SK-N-MC (cell line): Measurements from ENCODE around the gene IRS1.
"Not testable (repeated sequence)": the region's sequence is repeated elsewhere in the genome, so short reads cannot be mapped to it uniquely, and the experiment has no call there.

Experiments used
- DNase-seq: peaks from one replicate; pipeline ENCODE4 v3.0.0-alpha.2; 2011; ENCODE audit warnings: low read depth, low spot score
- H3K27ac ChIP-seq: fragments of 200-600 bp; sonication (generic); 2 replicates; pipeline ENCODE4 v1.5.1; 2016; ENCODE audit warnings: mixed run types
- H3K36me3 ChIP-seq: fragments of 200-600 bp; sonication (generic); 2 replicates; pipeline ENCODE4 v1.6.1; 2017; ENCODE audit warnings: antibody characterized with exemption, low read length, mixed read lengths; ENCODE audit not compliant: insufficient read depth
- H3K4me3 ChIP-seq: fragments of 200-600 bp; sonication (generic); 2 replicates; pipeline ENCODE4 v1.5.1; 2016
- H3K9ac ChIP-seq: fragments of 200-600 bp; sonication (generic); 2 replicates; pipeline ENCODE4 v1.8.0; 2017; ENCODE audit warnings: mixed run types, mixed read lengths; ENCODE audit not compliant: insufficient read length
- H3K9me3 ChIP-seq: fragments of 200-600 bp; sonication (generic); 2 replicates; pipeline ENCODE4 v1.6.1; 2017; ENCODE audit warnings: low read depth, mild to moderate bottlenecking, antibody characterized with exemption, low read length, moderate library complexity, mixed read lengths
- EZH2 ChIP-seq: fragments of 200-600 bp; sonication (generic); IDR thresholded peaks from one replicate; pipeline ENCODE4 v1.6.1; 2017; ENCODE audit warnings: antibody characterized with exemption
- FOXP2 ChIP-seq: optimal IDR thresholded peaks from 2 replicates; pipeline ENCODE3; 2011; ENCODE audit warnings: mild to moderate bottlenecking, moderate library complexity; ENCODE audit not compliant: insufficient read depth; ENCODE audit errors: extremely low read length, control extremely low read depth
- POLR2AphosphoS5 ChIP-seq: IDR thresholded peaks from 2 replicates; pipeline ENCODE4 v1.6.1; 2012; ENCODE audit warnings: mild to moderate bottlenecking, low read depth, low read length, borderline replicate concordance

Gene IRS1

DNA sequence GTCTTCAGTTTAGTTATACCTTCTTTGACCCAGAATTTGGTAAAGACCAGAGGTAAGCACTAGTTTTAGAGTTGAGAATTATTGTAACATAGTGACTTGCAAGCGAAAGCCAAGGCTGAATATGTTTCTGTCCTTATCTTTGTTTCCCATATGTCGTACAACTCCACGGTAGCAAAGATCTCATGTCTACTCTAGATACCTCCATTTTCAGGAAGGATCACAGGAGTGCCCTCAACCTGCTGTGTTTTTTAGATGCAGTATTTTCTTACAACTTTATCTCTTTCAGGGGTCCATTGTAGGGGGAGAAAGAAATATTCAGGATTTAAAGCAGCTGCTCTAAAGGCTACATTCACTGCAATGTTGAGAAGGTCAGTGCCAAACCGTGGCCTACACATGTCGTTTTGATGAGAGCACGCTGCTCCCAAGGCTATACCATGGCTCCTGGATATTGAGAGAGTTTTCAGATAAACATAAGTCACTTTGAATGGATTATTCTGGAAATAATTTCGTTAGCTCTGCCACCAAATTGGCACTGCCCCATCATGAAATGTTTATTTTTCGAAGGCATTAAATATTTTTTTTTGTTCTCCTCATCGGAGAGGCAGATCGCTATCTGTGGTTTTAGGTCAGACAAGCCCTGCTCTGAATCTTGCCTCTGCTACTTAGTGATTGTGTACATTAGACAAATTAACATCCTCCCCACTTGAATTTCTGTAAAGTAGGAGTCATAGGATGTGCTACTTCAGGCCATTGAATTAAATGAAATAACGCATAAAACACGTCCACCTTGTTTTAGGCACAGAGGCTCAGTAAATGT lies 38.4 kb upstream of the IRS1 start:
- no peak for DNase-seq
- Histone ChIP-seq H3K9me3 (no peaks in the 10 kb centered on the region), H3K27ac (no peak overlapping the region), H3K4me3 (no peak overlapping the region), H3K9ac (no peak overlapping the region), H3K36me3 (peaks cover 9% of the 10 kb centered on the region)
- TF ChIP-seq EZH2 (no peak), FOXP2 (no peak), POLR2AphosphoS5 (no peak)

DNA sequence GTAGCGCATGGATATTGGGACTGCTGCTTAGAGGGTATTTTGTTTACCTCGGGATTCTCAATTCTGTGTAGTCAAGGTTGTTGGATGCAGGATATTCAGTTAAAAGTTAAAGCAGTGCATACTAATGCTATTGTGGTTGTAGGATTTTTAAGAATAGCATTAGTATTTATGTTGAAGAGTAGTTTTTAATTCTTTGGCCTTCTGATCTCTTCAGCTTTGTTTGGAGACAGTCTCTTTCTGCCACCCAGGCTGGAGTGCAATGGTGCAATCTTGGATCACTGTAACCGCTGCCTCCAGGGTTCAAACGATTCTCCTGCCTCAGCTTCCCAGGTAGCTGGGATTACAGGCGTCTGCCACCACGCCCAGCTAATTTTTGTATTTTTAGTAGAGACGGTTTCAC lies 37.7 kb upstream of the IRS1 start:
- Histone ChIP-seq H3K4me3 (peak overlapping the region; percentile 93), H3K9ac (peak overlapping the region; percentile 93), H3K27ac (no peak overlapping the region), H3K36me3 (peaks cover 9% of the 10 kb centered on the region), H3K9me3 (no peaks in the 10 kb centered on the region)
- DNase-seq, result no peak
- TF ChIP-seq POLR2AphosphoS5 (no peak), EZH2 (no peak), FOXP2 (no peak)

DNA sequence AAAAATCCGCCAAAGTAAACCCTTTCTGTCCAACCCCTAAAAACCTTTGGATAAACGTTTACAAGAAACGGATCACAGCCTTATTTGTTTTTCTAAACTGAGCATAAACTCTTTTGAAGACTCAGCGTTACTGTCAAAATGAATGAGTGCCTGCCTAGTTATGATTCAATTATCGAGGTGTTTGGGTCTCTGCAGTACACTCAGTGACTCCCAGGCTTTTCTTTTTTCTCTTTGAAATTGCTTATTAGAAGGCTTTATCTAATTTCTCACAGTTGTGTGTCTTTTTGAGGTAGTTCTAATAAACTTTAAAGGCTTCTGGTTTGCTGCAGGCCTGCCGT lies 36.9 kb upstream of the IRS1 start:
- DNase-seq, result no peak
- no peak for TF ChIP-seq EZH2
- H3K4me3 ChIP-seq, result peak overlapping the region; percentile 93
- H3K27ac ChIP-seq, result peak overlapping the region; percentile 90
- H3K36me3 ChIP-seq, result peaks cover 7% of the 10 kb centered on the region
- H3K9me3 ChIP-seq, result no peaks in the 10 kb centered on the region
- peak overlapping the region; percentile 93 for H3K9ac ChIP-seq

DNA sequence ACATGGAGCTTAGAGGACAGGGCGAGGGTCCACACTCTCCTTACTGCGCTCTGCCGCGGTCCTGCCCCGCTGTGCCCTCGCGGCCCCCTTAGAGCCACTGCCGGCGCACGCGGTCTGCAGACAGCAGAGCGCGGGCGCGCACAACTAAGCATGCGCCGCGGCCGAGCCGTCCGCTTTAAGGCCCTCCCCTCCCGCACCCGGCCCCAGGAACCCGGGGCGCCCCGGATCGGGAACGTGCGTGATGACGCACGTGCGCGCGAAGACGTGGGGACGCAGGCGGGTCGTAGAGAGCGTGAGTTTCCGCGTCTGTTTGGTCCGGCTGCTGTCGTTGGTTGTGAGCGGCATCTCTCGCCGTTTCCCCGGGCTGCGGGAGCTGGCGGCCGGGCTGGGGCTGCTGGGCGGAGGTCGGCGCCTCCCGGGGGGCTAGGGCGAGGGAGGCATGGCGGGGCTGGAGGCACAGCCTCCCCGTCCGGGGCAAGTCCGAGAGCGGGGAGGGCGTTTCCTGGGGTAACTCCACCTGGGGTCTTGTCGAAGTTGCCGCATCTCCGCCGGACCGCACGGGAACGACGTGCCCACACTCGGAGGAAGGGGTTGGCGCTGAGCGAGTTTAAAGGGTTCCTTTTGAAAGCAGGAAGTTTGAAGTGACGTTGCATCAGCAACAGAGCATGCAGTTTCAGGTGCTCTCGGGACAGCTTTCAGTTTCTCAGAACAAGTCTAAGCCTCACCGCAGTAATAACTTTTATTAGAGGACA lies 36.4 kb upstream of the IRS1 start, which contains the start of gene RHBDD1:
TSS of gene RHBDD1 (plus strand) at position 259 of the 752 bp plus-strand sequence. CDS start 28,640 bp downstream, outside the sequence.
- peak within 1 kb of the TSS; percentile 90 for H3K27ac ChIP-seq
- no peaks in the 10 kb centered on the region for H3K9me3 ChIP-seq
- peak within 1 kb of the TSS; percentile 93 for H3K9ac ChIP-seq
- peak; percentile 34 for DNase-seq
- H3K36me3 ChIP-seq, result peaks cover 5% of the 10 kb centered on the region
- no peak for TF ChIP-seq EZH2
- peak; percentile 92 for TF ChIP-seq POLR2AphosphoS5
- TF ChIP-seq FOXP2, result peak; percentile 52
- H3K4me3 ChIP-seq, result peak within 1 kb of the TSS; percentile 93

- peak overlapping the region; percentile 93 for H3K4me3 ChIP-seq
- TF ChIP-seq POLR2AphosphoS5, result no peak
- no peak for TF ChIP-seq EZH2
- TF ChIP-seq FOXP2, result no peak
- no peaks in the 10 kb centered on the region for H3K9me3 ChIP-seq
- H3K9ac ChIP-seq, result peak overlapping the region; percentile 93
- peaks cover 4% of the 10 kb centered on the region for H3K36me3 ChIP-seq
- no peak for DNase-seq
- no peak overlapping the region for H3K27ac ChIP-seq
Measured at GRCh38 chr2:226835420-226835795, 35.8 kb upstream of the IRS1 start.

DNA sequence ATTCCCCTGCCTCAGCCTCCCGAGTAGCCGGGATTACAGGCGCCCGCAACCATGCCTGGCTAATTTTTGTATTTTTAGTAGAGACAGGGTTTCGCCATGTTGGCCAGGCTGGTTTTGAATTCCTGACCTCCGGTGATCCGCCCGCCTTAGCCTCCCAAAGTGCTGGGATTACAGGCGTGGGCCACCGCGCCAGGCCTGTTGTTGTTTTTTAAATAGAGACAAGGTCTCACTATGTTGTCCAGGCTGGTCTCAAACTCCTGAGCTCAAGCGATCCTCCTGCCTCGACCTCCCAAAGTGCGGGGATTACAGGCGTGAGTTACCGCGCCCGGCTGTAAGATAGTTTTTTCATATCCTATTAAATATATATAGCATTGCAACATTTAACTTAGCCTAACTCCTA lies 35.3 kb upstream of the IRS1 start:
- H3K27ac ChIP-seq, H3K9me3 ChIP-seq, H3K36me3 ChIP-seq, DNase-seq, H3K9ac ChIP-seq: not testable (repeated sequence)
- H3K4me3 ChIP-seq, result peak overlapping the region; percentile 93

GRCh38 chr2:226832061-226832460 lies 32.4 kb upstream of the IRS1 start:
- no peaks in the 10 kb centered on the region for H3K36me3 ChIP-seq
- no peak overlapping the region for H3K27ac ChIP-seq
- H3K4me3 ChIP-seq, result no peak overlapping the region
- no peak for TF ChIP-seq FOXP2
- TF ChIP-seq EZH2, result no peak
- no peak for TF ChIP-seq POLR2AphosphoS5
- H3K9me3 ChIP-seq, result no peaks in the 10 kb centered on the region
- H3K9ac ChIP-seq, result no peak overlapping the region
- DNase-seq, result no peak

DNA sequence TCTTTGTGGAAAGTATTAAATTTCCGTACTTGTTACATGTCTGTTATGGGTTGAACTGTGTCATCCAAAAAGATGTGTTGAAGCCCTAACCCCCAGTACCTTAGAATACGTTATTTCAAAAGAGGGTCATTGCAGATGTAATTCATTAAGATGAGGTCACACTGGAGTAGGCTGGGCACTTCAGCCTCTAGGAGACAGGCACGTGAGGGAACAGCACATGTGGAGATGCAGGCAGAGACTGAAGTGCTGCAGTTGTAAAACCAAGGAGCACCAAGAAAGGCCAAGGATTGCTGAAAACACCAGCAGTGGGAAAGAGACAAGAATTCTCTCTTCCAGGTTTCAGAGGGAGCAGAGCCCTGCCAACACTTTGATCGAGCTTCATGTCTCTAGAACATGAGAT lies 31.6 kb upstream of the IRS1 start:
- H3K9ac ChIP-seq, result no peak overlapping the region
- no peak overlapping the region for H3K4me3 ChIP-seq
- DNase-seq, result no peak
- H3K9me3 ChIP-seq, result no peaks in the 10 kb centered on the region
- H3K27ac ChIP-seq, result no peak overlapping the region
- H3K36me3 ChIP-seq, result no peaks in the 10 kb centered on the region
- TF ChIP-seq FOXP2 (no peak), EZH2 (no peak), POLR2AphosphoS5 (no peak)
